Suprapubic skin (tissue), 4 donors: Measurements from ENCODE around the gene EIF3K. TPM values are rescaled to one million over a fixed set of nuclear protein-coding genes. Genes with fewer than 3 reads are reported as not detected.

Experiments
- DNase-seq, 2 donors: peaks; one replicate each; pipeline ENCODE4 v3.0.0-alpha.2; 2019; ENCODE audit warnings: low spot score in 2 of 2
- H3K27ac ChIP-seq: fragments of 200-600 bp; sonication (generic); one replicate; pipeline ENCODE4 v1.5.1; 2019
- H3K27me3 ChIP-seq: fragments of 200-600 bp; sonication (generic); one replicate; pipeline ENCODE4 v1.5.1; 2019
- H3K36me3 ChIP-seq: fragments of 200-600 bp; sonication (generic); one replicate; pipeline ENCODE4 v1.5.1; 2019
- H3K4me1 ChIP-seq: fragments of 200-600 bp; sonication (generic); one replicate; pipeline ENCODE4 v1.5.1; 2019
- H3K4me3 ChIP-seq: fragments of 200-600 bp; sonication (generic); one replicate; pipeline ENCODE4 v1.5.1; 2019; ENCODE audit warnings: mild to moderate bottlenecking
- H3K9me3 ChIP-seq: fragments of 200-600 bp; sonication (generic); one replicate; pipeline ENCODE4 v1.5.1; 2019
- EP300 ChIP-seq: sonication (generic); formaldehyde crosslinking; IDR thresholded peaks from one replicate; pipeline ENCODE4 v1.6.1; 2017; ENCODE audit warnings: antibody characterized with exemption
- POLR2A ChIP-seq, 2 donors: fragments of 450-650 bp; IDR thresholded peaks; one replicate each; pipeline ENCODE4 v1.6.1; 2017; ENCODE audit warnings: antibody characterized with exemption in 2 of 2, mild to moderate bottlenecking in 2 of 2, moderate library complexity in 2 of 2
- POLR2AphosphoS5 ChIP-seq, 3 donors: sonication (generic); formaldehyde crosslinking; IDR thresholded peaks; one replicate each; pipeline ENCODE4 v1.6.1; 2017; ENCODE audit warnings: antibody characterized with exemption in 3 of 3
- WGBS: methylation state at CpG from one replicate; pipeline ENCODE4 v1.1.5; 2018; 5-methylcytosine and 5-hydroxymethylcytosine counted together
- total RNA-seq, 4 donors: library from RNA; depleted of rRNA; stranded (reverse); fragments of >200 nt; gene quantifications; one replicate each; pipeline ENCODE4 v1.1.0, GENCODE V29; 2016
- TF ChIP-seq, protein P1 (sequence below), 2 donors: fragments of 200-600 bp in 1 of 2; fragments of 450-650 bp in 1 of 2; sonication (generic) in 1 of 2; IDR thresholded peaks; one replicate each; pipeline ENCODE4 v1.5.1; 2016 to 2019; ENCODE audit warnings: antibody characterized with exemption in 2 of 2, mild to moderate bottlenecking in 1 of 2, moderate library complexity in 1 of 2

Gene EIF3K
- total RNA-seq, 4 donors from 2014 or later, result 274 to 587 (median 557) TPM

- WGBS, result 22% methylated on average over 15 of the region's 15 CpGs
- H3K9me3 ChIP-seq, result no peaks in the 10 kb centered on the region
- H3K27me3 ChIP-seq, result no peaks in the 10 kb centered on the region
- H3K27ac ChIP-seq, result peak overlapping the region; percentile 96
- TF ChIP-seq POLR2AphosphoS5 (IDR thresholded peaks at IDR 0.05) (peak in 2 of 3 donors; percentile 84 to 90), POLR2A (IDR thresholded peaks at IDR 0.05) (no peak)
- DNase-seq, result no peak
- H3K4me3 ChIP-seq, result peak overlapping the region; percentile 27
- H3K4me1 ChIP-seq, result peaks cover 98% of the 10 kb centered on the region
- no peaks in the 10 kb centered on the region for H3K36me3 ChIP-seq
Observed at GRCh38 chr19:38658462-38659306, 39.7 kb downstream of the EIF3K start.

DNA sequence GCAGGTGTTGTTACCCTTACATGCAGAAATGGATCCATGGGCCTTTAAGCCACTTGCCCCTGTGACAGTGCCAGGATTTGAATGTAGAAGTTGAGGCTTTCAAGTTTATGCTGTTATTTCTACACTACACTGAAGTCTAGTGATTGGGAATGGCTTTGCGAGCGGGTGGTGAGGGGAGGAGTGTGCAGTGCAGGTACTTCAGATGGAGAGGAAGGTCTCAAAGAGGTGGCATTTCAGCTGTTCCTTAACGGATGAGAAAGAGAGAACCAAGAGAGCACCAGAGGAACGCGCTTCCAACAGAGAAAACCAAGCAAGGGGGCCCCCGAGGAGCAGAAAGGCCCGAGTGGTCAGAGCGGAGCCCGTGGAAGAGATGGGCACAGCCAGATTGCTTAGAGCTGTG, 41.7 kb downstream of the EIF3K start:
- 71% methylated on average over 9 of the region's 9 CpGs for WGBS
- H3K36me3 ChIP-seq, result no peaks in the 10 kb centered on the region
- H3K4me1 ChIP-seq, result peaks cover 99% of the 10 kb centered on the region
- H3K27me3 ChIP-seq, result no peaks in the 10 kb centered on the region
- DNase-seq, result no peak
- H3K9me3 ChIP-seq, result no peaks in the 10 kb centered on the region
- H3K4me3 ChIP-seq, result no peak overlapping the region
- peak overlapping the region; percentile 96 for H3K27ac ChIP-seq
- TF ChIP-seq, protein P1, sequence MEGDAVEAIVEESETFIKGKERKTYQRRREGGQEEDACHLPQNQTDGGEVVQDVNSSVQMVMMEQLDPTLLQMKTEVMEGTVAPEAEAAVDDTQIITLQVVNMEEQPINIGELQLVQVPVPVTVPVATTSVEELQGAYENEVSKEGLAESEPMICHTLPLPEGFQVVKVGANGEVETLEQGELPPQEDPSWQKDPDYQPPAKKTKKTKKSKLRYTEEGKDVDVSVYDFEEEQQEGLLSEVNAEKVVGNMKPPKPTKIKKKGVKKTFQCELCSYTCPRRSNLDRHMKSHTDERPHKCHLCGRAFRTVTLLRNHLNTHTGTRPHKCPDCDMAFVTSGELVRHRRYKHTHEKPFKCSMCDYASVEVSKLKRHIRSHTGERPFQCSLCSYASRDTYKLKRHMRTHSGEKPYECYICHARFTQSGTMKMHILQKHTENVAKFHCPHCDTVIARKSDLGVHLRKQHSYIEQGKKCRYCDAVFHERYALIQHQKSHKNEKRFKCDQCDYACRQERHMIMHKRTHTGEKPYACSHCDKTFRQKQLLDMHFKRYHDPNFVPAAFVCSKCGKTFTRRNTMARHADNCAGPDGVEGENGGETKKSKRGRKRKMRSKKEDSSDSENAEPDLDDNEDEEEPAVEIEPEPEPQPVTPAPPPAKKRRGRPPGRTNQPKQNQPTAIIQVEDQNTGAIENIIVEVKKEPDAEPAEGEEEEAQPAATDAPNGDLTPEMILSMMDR (IDR thresholded peaks at IDR 0.05), result no peak
- TF ChIP-seq POLR2A (IDR thresholded peaks at IDR 0.05), result no peak

DNA sequence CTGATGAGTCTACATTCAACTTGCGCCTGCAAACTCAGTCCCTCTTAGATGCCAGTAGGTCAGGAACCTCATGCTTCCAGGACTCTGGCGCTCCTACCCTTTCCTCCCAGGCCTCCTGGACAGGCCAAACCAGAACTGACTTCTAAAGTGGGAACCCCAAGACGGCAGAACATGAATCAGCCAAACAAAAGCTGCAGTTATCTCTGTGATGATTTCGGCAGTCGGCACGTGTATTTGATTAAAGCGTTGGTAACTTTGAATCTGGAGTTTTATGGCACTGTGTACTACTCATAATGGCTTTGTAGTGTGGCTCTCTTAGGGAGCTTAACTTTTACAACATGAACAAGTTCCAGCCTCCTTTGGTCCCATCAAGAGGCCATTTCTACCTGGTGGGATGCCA, 42.1 kb downstream of the EIF3K start:
- WGBS, result 43% methylated on average over 6 of the region's 7 CpGs
- Histone ChIP-seq H3K4me3 (no peak overlapping the region), H3K4me1 (peaks cover 99% of the 10 kb centered on the region), H3K27ac (peak overlapping the region; percentile 96), H3K9me3 (no peaks in the 10 kb centered on the region), H3K36me3 (no peaks in the 10 kb centered on the region), H3K27me3 (no peaks in the 10 kb centered on the region)
- TF ChIP-seq POLR2A (IDR thresholded peaks at IDR 0.05) (no peak), EP300 (no peak), POLR2AphosphoS5 (IDR thresholded peaks at IDR 0.05) (no peak)
- TF ChIP-seq, protein P1 (IDR thresholded peaks at IDR 0.05), result no peak
- no peak for DNase-seq

DNA sequence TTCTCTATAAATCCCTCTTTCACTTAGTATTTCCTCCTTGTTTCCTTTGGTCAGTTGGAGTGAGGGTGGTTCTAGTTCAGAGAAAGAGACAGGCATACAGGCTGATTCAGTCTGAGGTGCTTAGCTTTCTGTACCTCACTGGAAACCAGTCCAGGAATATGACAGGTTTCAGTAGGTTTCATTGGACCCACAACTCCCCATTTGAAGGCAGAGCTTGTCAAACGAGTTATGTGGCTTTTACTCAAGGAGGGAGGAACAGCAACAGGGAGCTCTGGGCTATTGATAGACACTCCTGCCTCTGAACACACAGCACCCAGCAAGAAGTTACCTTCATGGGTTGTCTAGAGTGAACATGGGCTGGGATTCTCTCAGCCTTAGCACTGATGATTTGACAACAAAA, 43.0 kb downstream of the EIF3K start:
- no peaks in the 10 kb centered on the region for H3K27me3 ChIP-seq
- H3K9me3 ChIP-seq, result no peaks in the 10 kb centered on the region
- no peak for DNase-seq
- H3K36me3 ChIP-seq, result no peaks in the 10 kb centered on the region
- H3K27ac ChIP-seq, result peak overlapping the region; percentile 96
- 46% methylated on average over 1 of the region's 1 CpG for WGBS
- H3K4me1 ChIP-seq, result peaks cover 99% of the 10 kb centered on the region
- peak; percentile 12 to 57 (median 55) for TF ChIP-seq POLR2AphosphoS5 (IDR thresholded peaks at IDR 0.05)
- TF ChIP-seq POLR2A (IDR thresholded peaks at IDR 0.05), result no peak
- H3K4me3 ChIP-seq, result peak overlapping the region; percentile 14

DNA sequence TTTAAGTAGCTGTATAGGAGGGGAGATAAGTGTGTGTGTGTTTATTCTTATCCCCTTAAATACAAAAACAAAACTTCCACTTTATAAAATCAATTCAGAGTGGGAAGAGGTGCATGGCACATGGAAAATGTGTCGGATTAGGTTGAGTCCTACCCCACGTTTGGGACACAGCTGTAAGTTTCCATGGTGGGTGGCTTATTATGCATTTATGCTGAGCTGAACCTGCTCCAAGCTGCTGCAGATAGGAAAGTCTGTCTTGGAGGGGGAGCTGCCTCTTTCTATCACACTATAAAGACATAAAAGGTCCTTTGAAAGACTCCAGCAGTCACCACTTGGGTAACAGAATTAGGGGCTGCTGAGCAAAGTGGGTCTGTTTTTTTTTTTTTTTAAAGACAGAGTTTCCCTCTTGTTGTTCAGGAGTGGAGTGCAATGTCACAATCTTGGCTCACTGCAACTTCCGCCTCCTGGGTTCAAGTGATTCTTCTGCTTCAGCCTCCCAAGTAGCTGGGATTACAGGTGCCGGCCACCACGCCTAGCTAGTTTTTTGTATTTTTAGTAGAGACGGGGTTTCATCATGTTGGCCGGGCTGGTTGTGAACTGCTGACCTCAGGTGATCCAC, 43.7 kb downstream of the EIF3K start:
- H3K4me3 ChIP-seq, result peak overlapping the region; percentile 14

More for the DNA sequence above, 43.7 kb downstream of the EIF3K start:
- Histone ChIP-seq H3K4me1 (peaks cover 99% of the 10 kb centered on the region), H3K27ac (peak overlapping the region; percentile 96), H3K36me3 (no peaks in the 10 kb centered on the region), H3K9me3 (no peaks in the 10 kb centered on the region), H3K27me3 (no peaks in the 10 kb centered on the region)
- no peak for DNase-seq
- TF ChIP-seq POLR2AphosphoS5 (IDR thresholded peaks at IDR 0.05) (no peak), POLR2A (IDR thresholded peaks at IDR 0.05) (no peak), EP300 (no peak)
- TF ChIP-seq, protein P1 (IDR thresholded peaks at IDR 0.05), result no peak
- WGBS, result 66% methylated on average over 7 of the region's 7 CpGs
